ENCODE data around the gene TMEM240. TPM values are rescaled to one million over a fixed set of nuclear protein-coding genes. Genes with fewer than 3 reads are reported as not detected.

TMEM240 gene
- total and polyA plus RNA-seq, 2 experiments from 2014 or later, result 1.8 to 5.1 TPM

GRCh38 chr1:1545946-1546737 lies 5.7 kb upstream of the TMEM240 start:
- DNase-seq (ENCODE audit: low spot score), result no peak
- peaks cover 13% of the 10 kb centered on the region; the same call in 1 of the 2 replicates for H4K20me1 ChIP-seq (replicated peaks; ENCODE audit: insufficient read depth)
- H3K36me3 Mint-ChIP-seq (ENCODE audit: low read depth), result peaks cover 30% of the 10 kb centered on the region
- H3K9me2 ChIP-seq (ENCODE audit: insufficient read depth), result no peaks in the 10 kb centered on the region
- H2AFZ ChIP-seq, result no peak overlapping the region
- H3K27ac Mint-ChIP-seq, result no peak overlapping the region
- peaks cover 3% of the 10 kb centered on the region; the same call in 1 of the 3 replicates for H3K4me1 Mint-ChIP-seq
- H3K27ac ChIP-seq (ENCODE audit: low read depth), result no peak overlapping the region
- no peaks in the 10 kb centered on the region; the same call in 1 of the 2 replicates for H3K79me2 ChIP-seq (replicated peaks; ENCODE audit: insufficient read depth)
- no peak overlapping the region for H3K4me3 Mint-ChIP-seq
- peaks cover 6% of the 10 kb centered on the region for H3K27me3 Mint-ChIP-seq (ENCODE audit: insufficient read depth, low read depth, poor library complexity)
- H3K4me3 ChIP-seq, result no peak overlapping the region
- H3K4me1 ChIP-seq (ENCODE audit: insufficient read depth), result no peaks in the 10 kb centered on the region
- H3K9me3 Mint-ChIP-seq, result no peaks in the 10 kb centered on the region; the same call in 2 of the 3 replicates
- no peaks in the 10 kb centered on the region for H3K36me3 ChIP-seq (ENCODE audit: insufficient read depth)
- peaks cover 15% of the 10 kb centered on the region for H3F3A ChIP-seq (replicated peaks; ENCODE audit: low read depth)
- no peaks in the 10 kb centered on the region for H3K27me3 ChIP-seq (ENCODE audit: insufficient read depth)
- no peak overlapping the region for H3K4me2 ChIP-seq
- TF ChIP-seq CTCF (conservative IDR thresholded peaks at IDR 0.05; ENCODE audit: low read depth in 2 of 2), result no peak
- no peak for TF ChIP-seq ETS1 (IDR thresholded peaks at IDR 0.05)
- no peak for TF ChIP-seq ZNF114 (CRISPR knock-in tag; IDR thresholded peaks at IDR 0.05)
- no peak for TF ChIP-seq EZH2phosphoT487 (IDR thresholded peaks at IDR 0.05; ENCODE audit: unreplicated experiment)
- TF ChIP-seq CREB1 (CRISPR knock-in tag; IDR thresholded peaks at IDR 0.05; ENCODE audit: low read depth), result no peak
- no peak for TF ChIP-seq ZNF331 (CRISPR knock-in tag; IDR thresholded peaks at IDR 0.05; ENCODE audit: low read depth)
- no peak for TF ChIP-seq STAT1 (IDR thresholded peaks at IDR 0.05; ENCODE audit: unreplicated experiment)
- no peak for ATAC-seq

GRCh38 chr1:1544544-1544943 lies 4.1 kb upstream of the TMEM240 start:
- no peaks in the 10 kb centered on the region for H3K36me3 ChIP-seq (ENCODE audit: insufficient read depth)
- no peak overlapping the region for H3K27ac Mint-ChIP-seq
- no peak overlapping the region for H3K4me3 Mint-ChIP-seq
- TF ChIP-seq STAT1 (IDR thresholded peaks at IDR 0.05; ENCODE audit: unreplicated experiment) (no peak), EZH2phosphoT487 (IDR thresholded peaks at IDR 0.05; ENCODE audit: unreplicated experiment) (no peak), NANOG (IDR thresholded peaks at IDR 0.05; ENCODE audit: borderline replicate concordance) (no peak), ZNF331 (CRISPR knock-in tag; IDR thresholded peaks at IDR 0.05; ENCODE audit: low read depth) (no peak), ETS1 (IDR thresholded peaks at IDR 0.05) (no peak), JUNB (IDR thresholded peaks at IDR 0.05; ENCODE audit: unreplicated experiment) (no peak), ZNF114 (CRISPR knock-in tag; IDR thresholded peaks at IDR 0.05) (no peak)

More at GRCh38 chr1:1544544-1544943, 4.1 kb upstream of the TMEM240 start:
- no peaks in the 10 kb centered on the region for H3K9me2 ChIP-seq (ENCODE audit: insufficient read depth)
- no peak overlapping the region for H3K4me3 ChIP-seq
- no peak for ATAC-seq
- H2AFZ ChIP-seq, result no peak overlapping the region
- Mint-ChIP-seq H3K4me1 (peaks cover 3% of the 10 kb centered on the region; the same call in 1 of the 3 replicates), H3K9me3 (no peaks in the 10 kb centered on the region; the same call in 2 of the 3 replicates), H3K36me3 (ENCODE audit: low read depth) (peaks cover 30% of the 10 kb centered on the region), H3K27me3 (ENCODE audit: insufficient read depth, low read depth, poor library complexity) (peaks cover 7% of the 10 kb centered on the region)
- peaks cover 14% of the 10 kb centered on the region for H3F3A ChIP-seq (replicated peaks; ENCODE audit: low read depth)
- no peak overlapping the region for H3K4me2 ChIP-seq
- H3K4me1 ChIP-seq (ENCODE audit: insufficient read depth), result no peaks in the 10 kb centered on the region
- H4K20me1 ChIP-seq (replicated peaks; ENCODE audit: insufficient read depth), result peaks cover 8% of the 10 kb centered on the region; the same call in 1 of the 2 replicates
- H3K79me2 ChIP-seq (replicated peaks; ENCODE audit: insufficient read depth), result no peaks in the 10 kb centered on the region; the same call in 1 of the 2 replicates
- no peak overlapping the region for H3K27ac ChIP-seq (ENCODE audit: low read depth)
- H3K27me3 ChIP-seq (ENCODE audit: insufficient read depth), result no peaks in the 10 kb centered on the region
- no peak for DNase-seq (ENCODE audit: low spot score)
